Measurements from ENCODE around the gene XRCC1.

DNA sequence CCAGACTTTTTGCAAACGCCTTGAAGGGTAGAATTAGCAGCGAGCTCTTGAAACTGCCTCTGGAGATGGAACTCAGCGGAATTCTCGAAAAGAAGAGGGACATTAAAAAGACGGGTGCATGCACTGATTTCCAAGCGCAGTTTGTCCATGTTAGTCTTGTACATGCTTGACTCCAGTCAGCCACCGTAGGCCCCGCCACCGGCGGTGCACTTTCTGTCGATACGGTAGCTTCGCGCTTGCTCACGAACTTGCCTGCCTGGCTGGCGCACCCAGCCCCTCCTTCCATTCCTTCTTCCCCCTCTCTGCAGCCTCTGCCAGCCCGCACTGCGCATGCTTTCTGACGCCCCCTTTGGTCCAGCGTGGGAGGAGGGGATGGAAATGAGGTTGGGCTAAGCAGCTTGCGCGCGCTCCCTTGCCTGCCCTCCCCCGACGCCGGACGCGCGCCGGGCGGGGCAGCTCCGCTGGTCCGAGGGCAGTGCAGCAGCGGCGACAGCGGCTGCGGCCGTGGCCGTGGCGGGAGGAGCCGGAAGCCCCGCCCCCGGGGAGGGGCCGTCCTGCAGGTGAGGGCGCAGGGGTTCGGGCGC is 42.3 kb downstream of the XRCC1 start, which contains the start of gene ZNF575:
- TF ChIP-seq, protein P1, sequence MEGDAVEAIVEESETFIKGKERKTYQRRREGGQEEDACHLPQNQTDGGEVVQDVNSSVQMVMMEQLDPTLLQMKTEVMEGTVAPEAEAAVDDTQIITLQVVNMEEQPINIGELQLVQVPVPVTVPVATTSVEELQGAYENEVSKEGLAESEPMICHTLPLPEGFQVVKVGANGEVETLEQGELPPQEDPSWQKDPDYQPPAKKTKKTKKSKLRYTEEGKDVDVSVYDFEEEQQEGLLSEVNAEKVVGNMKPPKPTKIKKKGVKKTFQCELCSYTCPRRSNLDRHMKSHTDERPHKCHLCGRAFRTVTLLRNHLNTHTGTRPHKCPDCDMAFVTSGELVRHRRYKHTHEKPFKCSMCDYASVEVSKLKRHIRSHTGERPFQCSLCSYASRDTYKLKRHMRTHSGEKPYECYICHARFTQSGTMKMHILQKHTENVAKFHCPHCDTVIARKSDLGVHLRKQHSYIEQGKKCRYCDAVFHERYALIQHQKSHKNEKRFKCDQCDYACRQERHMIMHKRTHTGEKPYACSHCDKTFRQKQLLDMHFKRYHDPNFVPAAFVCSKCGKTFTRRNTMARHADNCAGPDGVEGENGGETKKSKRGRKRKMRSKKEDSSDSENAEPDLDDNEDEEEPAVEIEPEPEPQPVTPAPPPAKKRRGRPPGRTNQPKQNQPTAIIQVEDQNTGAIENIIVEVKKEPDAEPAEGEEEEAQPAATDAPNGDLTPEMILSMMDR (IDR thresholded peaks at IDR 0.05) = peak in 1 of 3 donors; percentile 10
- TF ChIP-seq POLR2A (IDR thresholded peaks at IDR 0.05) = no peak
- TF ChIP-seq EP300 (IDR thresholded peaks at IDR 0.05) = no peak
